AG04450 (cell line): ENCODE measurements around the gene TMEM72. TPM values are rescaled to one million over a fixed set of nuclear protein-coding genes. Genes with fewer than 3 reads are reported as not detected.

ENCODE experiments used
- CTCF ChIA-PET: fragments of 300-600, 350-600 bp; formaldehyde crosslinking; extraction: SDS; loops from one replicate; lab custom pipeline; 2022; ENCODE audit warnings: antibody characterized with exemption, inconsistent platforms; lab: Charles Lee
- POLR2A ChIA-PET: fragments of 350-600 bp; formaldehyde crosslinking; extraction: SDS; loops from one replicate; lab custom pipeline; 2021; ENCODE audit warnings: antibody characterized with exemption, inconsistent platforms; lab: Yijun Ruan, JAX
- DNase-seq: peaks from one replicate; pipeline ENCODE4 v3.0.0-alpha.2; 2011; ENCODE audit warnings: low read depth, low spot score
- H3K27ac ChIP-seq: one replicate; pipeline ENCODE4 v1.5.1; 2012; ENCODE audit warnings: low read depth, low read length, control low read depth
- H3K27me3 ChIP-seq: one replicate; pipeline ENCODE4 v1.6.0; 2012; ENCODE audit warnings: low read length; ENCODE audit not compliant: control insufficient read depth, insufficient read depth
- H3K4me3 ChIP-seq: 2 replicates; pipeline ENCODE4 v1.5.1; 2011; ENCODE audit warnings: mild to moderate bottlenecking, low read depth, low read length, control low read depth
- H3K9me3 ChIP-seq: 2 replicates; pipeline ENCODE4 v1.5.1; 2012; ENCODE audit warnings: low read length; ENCODE audit not compliant: control insufficient read depth, insufficient read depth
- polyA plus RNA-seq: library from polyadenylated mRNA; depleted of rRNA; stranded (reverse); fragments of >200 nt; gene quantifications from 2 replicates; pipeline ENCODE4 v1.2.3, GENCODE V29; 2011
- TF ChIP-seq, protein P1 (sequence below): IDR thresholded peaks from 2 replicates; pipeline ENCODE4 v1.5.1; 2011; ENCODE audit warnings: low read depth, low read length, control low read depth, inconsistent platforms

Gene TMEM72
- polyA plus RNA-seq, 1 experiment: not detected

DNA sequence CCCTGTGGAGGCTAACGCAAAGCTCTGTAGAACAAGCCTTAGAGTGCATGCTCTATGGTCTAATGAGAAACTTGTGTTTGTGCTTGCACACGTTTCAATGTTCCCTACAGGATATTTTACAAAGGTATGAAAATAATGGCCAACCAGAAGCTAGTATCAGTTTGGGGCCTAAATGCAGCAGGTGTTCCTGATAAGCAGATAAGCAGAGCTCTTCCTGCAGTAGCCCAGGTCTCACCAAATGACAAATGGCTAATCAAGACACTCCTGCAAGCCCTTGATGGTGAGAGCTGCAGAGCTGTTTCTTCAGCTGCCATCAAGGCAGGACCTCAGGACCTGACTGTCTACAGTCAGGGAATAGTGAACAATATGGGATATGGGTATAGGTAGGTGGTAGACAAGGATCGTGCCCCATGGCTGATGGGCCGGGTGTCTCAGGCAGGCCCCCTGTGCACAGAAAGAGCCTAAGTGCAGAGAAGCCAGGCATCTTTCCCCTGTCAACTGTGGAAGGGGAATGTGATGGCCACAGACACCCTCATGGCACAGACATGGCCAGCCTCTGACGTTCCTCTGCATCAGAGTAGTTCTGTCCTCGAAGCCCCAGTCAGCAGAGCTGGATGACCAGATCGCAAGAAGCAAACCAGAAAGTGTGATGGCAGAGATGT is 25.3 kb downstream of the TMEM72 start:
- H3K9me3 ChIP-seq: peaks cover 3% of the 10 kb centered on the region; the same call in 1 of the 2 replicates
- no peak for DNase-seq
- TF ChIP-seq, protein P1, sequence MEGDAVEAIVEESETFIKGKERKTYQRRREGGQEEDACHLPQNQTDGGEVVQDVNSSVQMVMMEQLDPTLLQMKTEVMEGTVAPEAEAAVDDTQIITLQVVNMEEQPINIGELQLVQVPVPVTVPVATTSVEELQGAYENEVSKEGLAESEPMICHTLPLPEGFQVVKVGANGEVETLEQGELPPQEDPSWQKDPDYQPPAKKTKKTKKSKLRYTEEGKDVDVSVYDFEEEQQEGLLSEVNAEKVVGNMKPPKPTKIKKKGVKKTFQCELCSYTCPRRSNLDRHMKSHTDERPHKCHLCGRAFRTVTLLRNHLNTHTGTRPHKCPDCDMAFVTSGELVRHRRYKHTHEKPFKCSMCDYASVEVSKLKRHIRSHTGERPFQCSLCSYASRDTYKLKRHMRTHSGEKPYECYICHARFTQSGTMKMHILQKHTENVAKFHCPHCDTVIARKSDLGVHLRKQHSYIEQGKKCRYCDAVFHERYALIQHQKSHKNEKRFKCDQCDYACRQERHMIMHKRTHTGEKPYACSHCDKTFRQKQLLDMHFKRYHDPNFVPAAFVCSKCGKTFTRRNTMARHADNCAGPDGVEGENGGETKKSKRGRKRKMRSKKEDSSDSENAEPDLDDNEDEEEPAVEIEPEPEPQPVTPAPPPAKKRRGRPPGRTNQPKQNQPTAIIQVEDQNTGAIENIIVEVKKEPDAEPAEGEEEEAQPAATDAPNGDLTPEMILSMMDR: no peak
- H3K27ac ChIP-seq: no peak overlapping the region
- POLR2A ChIA-PET: no interaction called here
- H3K27me3 ChIP-seq: no peaks in the 10 kb centered on the region
- no peak overlapping the region for H3K4me3 ChIP-seq
- CTCF ChIA-PET: interaction anchor here (0.6 kb wide), 1 partner anchor 39 kb away, joined by 6 read pairs; no protein-coding TSS in a partner anchor

DNA sequence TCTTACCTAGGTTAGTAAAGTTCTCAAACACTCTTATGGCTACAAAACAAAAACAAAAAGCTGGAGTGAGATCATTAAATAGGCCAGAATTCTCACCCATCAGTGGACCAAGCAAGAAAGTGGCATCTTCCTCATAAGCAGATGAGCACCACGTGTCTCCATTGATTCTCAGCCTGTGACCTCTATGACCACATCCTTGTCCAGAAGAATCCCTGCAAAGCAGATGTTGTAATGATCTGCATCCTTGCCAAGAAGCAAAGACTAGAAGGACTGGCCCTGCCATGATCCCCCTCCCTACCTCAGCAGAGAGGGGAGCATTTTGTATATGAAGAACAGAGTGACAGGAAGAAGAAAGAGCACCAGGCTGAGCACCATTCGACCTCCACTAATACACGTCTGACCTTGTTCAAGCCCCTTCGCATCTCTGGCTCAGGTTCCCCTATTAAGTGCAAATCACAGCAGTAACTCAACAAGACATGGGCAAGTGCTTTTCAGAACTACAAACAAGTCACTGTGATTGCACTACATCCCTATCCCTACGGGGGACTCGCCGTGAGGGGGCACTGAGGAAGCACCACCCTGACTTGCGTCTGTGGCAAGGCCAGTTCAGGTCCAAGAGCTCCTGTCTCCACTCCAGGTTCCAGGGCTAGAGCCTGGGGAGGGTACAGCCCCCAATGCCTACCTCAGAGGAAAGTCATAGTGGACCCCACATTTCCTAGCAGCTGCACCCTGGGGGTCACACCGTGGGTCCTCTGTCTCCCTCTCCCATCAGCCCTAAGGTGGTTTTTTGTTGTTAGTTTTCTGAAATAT is 26.3 kb downstream of the TMEM72 start:
- TF ChIP-seq, protein P1: no peak
- CTCF ChIA-PET: interaction anchor here (0.6 kb wide), 1 partner anchor 38 kb away, joined by 6 read pairs; no protein-coding TSS in a partner anchor
- Histone ChIP-seq H3K27ac (no peak overlapping the region), H3K27me3 (no peaks in the 10 kb centered on the region), H3K9me3 (peaks cover 3% of the 10 kb centered on the region; the same call in 1 of the 2 replicates), H3K4me3 (no peak overlapping the region)
- DNase-seq: no peak
- POLR2A ChIA-PET: no interaction called here

DNA sequence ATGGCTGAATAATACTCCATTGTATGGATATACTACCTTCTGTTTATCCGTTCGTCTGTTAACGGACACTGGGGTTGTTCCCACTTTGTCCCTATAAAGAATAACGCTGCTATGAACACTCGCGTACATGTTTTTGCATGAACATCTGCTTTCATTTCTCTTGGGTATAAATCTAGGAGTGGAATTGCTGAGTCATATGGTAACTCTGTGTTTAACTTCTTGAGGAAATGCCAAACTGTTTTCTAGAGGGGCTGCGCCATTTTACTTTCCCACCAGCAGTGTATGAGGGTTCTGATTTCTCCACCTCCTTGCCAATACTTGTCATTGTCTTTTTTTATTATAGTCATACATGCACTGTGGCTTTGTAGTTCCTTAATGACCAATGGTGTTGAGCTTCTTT is 27.8 kb downstream of the TMEM72 start:
- ChIA-PET POLR2A (no interaction called here), CTCF (no interaction called here)
- Histone ChIP-seq H3K9me3 (peaks cover 3% of the 10 kb centered on the region; the same call in 1 of the 2 replicates), H3K27ac (no peak overlapping the region), H3K27me3 (no peaks in the 10 kb centered on the region), H3K4me3 (no peak overlapping the region)
- TF ChIP-seq, protein P1: no peak
- DNase-seq: no peak

DNA sequence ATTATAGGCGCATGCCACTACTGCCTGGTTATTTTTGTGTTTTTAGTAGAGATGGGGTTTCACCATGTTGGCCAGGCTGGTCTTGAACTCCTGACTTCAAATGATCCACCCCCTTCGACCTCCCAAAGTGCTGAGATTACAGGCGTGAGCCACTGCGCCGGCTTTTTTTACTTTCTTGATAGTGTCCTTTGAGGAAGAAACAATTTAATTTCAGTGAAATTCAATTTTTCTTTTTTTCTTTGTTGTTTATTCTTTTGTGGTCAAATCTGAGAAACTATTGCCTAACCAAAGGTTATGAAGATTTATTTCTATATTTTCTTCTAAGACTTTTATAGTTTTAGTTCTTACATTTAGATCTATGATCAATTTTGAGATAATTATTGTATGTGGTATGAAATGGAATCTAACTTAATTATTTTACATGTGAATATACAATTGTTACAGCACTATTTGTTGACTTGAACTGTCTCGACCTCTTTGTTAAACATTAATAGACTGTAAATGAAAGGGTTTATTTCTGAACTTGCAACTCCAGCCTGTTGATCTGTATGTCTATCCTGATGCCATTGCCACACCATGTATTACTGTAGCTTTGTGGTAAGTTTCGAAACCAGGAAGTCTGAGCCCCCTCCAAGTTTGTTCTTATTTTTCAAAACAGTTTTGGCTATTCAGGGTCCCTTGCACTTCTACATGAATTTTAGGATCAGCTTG is 28.7 kb downstream of the TMEM72 start:
- POLR2A ChIA-PET: no interaction called here
- TF ChIP-seq, protein P1: no peak
- Histone ChIP-seq H3K9me3 (peaks cover 3% of the 10 kb centered on the region; the same call in 1 of the 2 replicates), H3K27ac (no peak overlapping the region), H3K4me3 (no peak overlapping the region), H3K27me3 (no peaks in the 10 kb centered on the region)
- CTCF ChIA-PET: no interaction called here
- no peak for DNase-seq
